Measurements from ENCODE around the gene PITPNM3.

PITPNM3 gene

DNA sequence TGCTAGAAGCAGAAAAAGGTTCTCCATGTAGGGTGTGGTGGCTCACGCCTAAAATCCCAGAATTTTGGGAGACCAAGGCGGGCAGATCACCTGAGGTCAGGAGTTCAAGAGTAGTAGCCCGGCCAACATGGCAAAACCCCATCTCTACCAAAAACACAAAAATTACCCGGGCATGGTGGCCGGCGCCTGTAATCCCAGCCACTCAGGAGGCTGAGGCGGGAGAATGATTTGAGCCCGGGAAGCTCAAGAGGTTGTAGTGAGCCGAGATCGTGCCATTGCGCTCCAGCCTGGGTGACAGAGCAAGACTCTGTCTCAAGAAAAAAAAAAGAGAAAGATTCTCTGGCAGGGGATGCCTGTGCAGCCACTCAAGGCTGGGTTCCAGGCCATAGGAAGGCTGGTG is 54.2 kb downstream of the PITPNM3 start:
- no peak for DNase-seq
- TF ChIP-seq GATA1 (IDR thresholded peaks at IDR 0.05; ENCODE audit: low read depth, low read length) (no peak), POLR2A (IDR thresholded peaks at IDR 0.05; ENCODE audit: low read length) (no peak)

- no peak for DNase-seq
- TF ChIP-seq GATA1 (IDR thresholded peaks at IDR 0.05; ENCODE audit: low read depth, low read length) (no peak), POLR2A (IDR thresholded peaks at IDR 0.05; ENCODE audit: low read length) (no peak)
Measured at GRCh38 chr17:6501359-6501758, 55.0 kb downstream of the PITPNM3 start.

GRCh38 chr17:6498901-6499540 is 57.3 kb downstream of the PITPNM3 start:
- TF ChIP-seq GATA1 (IDR thresholded peaks at IDR 0.05; ENCODE audit: low read depth, low read length): no peak
- no peak for TF ChIP-seq POLR2A (IDR thresholded peaks at IDR 0.05; ENCODE audit: low read length)
- no peak for DNase-seq

- DNase-seq: no peak
- TF ChIP-seq GATA1 (IDR thresholded peaks at IDR 0.05; ENCODE audit: low read depth, low read length): no peak
Measured at GRCh38 chr17:6498356-6498755, 58.0 kb downstream of the PITPNM3 start.

- no peak for DNase-seq
- TF ChIP-seq GATA1 (IDR thresholded peaks at IDR 0.05; ENCODE audit: low read depth, low read length) (no peak), POLR2A (IDR thresholded peaks at IDR 0.05; ENCODE audit: low read length) (no peak)
Measured at GRCh38 chr17:6497496-6498221, 58.7 kb downstream of the PITPNM3 start.

DNA sequence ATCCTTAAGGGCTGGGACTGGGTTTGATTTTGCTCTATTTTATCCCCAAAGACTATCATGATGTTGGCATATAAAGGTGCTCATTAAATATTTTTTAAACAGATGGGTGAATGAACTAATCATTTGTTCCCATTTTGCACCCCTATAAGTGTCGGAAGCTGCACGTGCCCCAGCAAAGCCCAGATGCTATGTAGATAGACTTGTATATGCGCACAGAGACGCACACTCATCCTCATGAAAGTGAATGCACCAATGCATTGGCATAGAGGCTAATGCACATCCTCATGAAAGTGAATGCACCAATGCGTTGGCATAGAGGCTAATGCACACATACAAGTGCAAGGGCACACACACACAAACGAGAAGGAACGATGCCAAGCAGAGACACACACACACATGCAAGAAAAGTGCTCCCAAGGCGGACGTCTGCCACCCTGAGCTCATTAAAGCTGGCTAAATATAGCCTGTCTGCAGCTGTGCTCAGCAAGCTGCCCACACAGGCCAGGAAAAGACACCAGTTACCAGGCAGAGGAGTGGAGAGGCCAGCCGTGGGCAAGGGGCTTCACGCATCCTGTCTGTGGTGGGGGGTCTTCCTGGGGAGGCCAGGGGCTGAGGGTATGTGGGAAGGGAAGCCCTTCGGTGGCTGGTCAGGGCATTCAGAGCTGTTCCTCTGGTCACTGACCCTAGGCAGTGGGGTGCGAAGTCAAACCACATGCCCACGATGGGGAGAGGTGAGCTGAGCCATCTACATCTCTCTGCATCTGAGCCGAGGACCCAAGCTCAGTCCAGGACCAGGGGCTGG is 59.5 kb downstream of the PITPNM3 start:
- TF ChIP-seq GATA1 (IDR thresholded peaks at IDR 0.05; ENCODE audit: low read depth, low read length): no peak
- TF ChIP-seq POLR2A (IDR thresholded peaks at IDR 0.05; ENCODE audit: low read length): no peak

GRCh38 chr17:6496116-6496481 is 60.3 kb downstream of the PITPNM3 start:
- no peak for DNase-seq
- TF ChIP-seq POLR2A (IDR thresholded peaks at IDR 0.05; ENCODE audit: low read length): no peak
- no peak for TF ChIP-seq GATA1 (IDR thresholded peaks at IDR 0.05; ENCODE audit: low read depth, low read length)

More for the DNA sequence above, 59.5 kb downstream of the PITPNM3 start:
- no peak for DNase-seq

GRCh38 chr17:6495450-6496115 is 60.8 kb downstream of the PITPNM3 start:
- no peak for DNase-seq
- TF ChIP-seq POLR2A (IDR thresholded peaks at IDR 0.05; ENCODE audit: low read length) (no peak), GATA1 (IDR thresholded peaks at IDR 0.05; ENCODE audit: low read depth, low read length) (no peak)

- DNase-seq: no peak
- TF ChIP-seq POLR2A (IDR thresholded peaks at IDR 0.05; ENCODE audit: low read length) (no peak), GATA1 (IDR thresholded peaks at IDR 0.05; ENCODE audit: low read depth, low read length) (no peak)
Measured at GRCh38 chr17:6494239-6494941, 62.0 kb downstream of the PITPNM3 start.

GRCh38 chr17:6492892-6493674 is 63.3 kb downstream of the PITPNM3 start:
- TF ChIP-seq GATA1 (IDR thresholded peaks at IDR 0.05; ENCODE audit: low read depth, low read length) (no peak), POLR2A (IDR thresholded peaks at IDR 0.05; ENCODE audit: low read length) (no peak)
- peak in 1 of 2 experiments; percentile 13 for DNase-seq

DNA sequence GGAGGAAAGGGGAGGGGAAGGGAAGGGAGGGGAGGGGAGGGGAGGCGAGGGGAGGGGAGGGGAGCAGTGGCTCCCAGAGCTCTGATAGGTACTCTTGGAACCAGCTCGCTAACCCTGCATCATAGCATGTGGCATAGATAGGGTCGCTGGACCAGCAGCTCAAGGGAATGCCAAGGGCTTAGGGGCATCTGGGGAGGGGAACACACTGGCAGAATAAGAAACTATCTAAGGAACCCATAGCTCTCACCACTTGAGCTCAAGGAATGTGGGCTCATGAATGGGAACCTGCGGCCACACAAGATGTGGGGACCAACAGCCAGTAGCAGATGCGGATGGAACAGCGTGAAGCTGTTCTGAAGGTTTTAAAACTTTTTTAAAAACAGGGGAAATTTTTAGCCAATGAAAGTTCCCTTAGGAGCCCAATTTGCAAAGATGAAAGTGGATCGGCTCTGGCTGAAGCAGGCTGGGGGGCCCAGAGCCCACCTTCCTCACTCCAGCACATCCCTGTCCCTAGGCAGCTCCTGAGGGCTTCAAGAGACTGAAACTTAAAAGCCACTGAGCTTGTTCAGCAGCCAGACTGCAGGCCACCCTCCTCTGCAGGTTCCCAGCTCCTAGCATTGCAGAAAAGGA is 65.2 kb downstream of the PITPNM3 start:
- TF ChIP-seq GATA1 (IDR thresholded peaks at IDR 0.05; ENCODE audit: low read depth, low read length) (no peak), POLR2A (IDR thresholded peaks at IDR 0.05; ENCODE audit: low read length) (no peak)
- no peak for DNase-seq

DNA sequence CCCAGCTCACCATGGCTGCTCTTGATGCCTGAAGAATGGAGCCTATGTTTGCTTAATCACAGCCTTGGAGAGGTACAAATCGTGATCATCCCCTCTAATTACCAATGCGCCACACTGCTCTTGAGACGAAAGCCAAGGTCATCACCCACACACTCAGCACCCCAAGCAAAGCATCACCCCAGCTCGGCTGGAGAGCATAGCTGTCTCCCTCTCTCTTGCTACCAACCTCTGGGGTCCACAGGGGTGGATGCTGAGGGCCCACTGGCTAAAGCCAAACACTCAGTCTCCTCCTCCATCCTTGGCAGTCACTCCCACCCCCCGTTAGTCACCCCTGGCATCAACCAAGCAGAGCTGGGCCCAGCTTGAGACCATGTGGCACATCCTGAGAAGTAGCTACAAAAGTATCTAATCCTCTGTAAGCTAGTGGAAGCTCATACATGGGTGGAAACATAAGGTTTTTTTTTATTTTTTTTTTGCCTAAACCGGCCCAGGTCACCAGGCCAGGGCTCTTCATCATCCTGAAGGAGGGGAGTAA is 67.3 kb downstream of the PITPNM3 start:
- no peak for TF ChIP-seq POLR2A (IDR thresholded peaks at IDR 0.05; ENCODE audit: low read length)
- no peak for TF ChIP-seq GATA1 (IDR thresholded peaks at IDR 0.05; ENCODE audit: low read depth, low read length)
- DNase-seq: no peak
